ENCODE measurements around the gene GRM7. TPM values are rescaled to one million over a fixed set of nuclear protein-coding genes. Genes with fewer than 3 reads are reported as not detected.

Gene GRM7
- total RNA-seq, 4 donors from 2014 or later = 0.09 TPM; not detected in 3

DNA sequence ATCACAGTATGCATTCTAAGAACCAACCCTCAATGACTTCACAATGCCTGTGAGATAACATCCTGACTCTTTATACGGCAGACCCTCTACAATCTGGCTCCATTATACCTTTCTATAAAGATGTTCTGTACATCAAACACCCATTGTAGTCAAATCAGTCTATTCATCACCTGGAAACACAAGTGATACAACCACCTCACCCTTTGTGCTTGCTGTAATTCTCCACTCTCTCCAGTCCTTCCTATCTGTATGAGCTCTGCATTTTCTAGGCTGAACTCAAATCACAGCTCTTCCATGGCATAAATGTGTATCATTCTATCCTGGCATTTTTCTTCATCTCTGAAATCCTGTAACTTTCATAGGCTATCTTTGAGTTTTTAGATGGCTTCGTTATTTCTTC lies 539.4 kb downstream of the GRM7 start:
- intact Hi-C loops (cut with DNase I) = no loop called here
- TF ChIP-seq POLR2A (IDR thresholded peaks at IDR 0.05) = no peak
- TF ChIP-seq, protein P1, sequence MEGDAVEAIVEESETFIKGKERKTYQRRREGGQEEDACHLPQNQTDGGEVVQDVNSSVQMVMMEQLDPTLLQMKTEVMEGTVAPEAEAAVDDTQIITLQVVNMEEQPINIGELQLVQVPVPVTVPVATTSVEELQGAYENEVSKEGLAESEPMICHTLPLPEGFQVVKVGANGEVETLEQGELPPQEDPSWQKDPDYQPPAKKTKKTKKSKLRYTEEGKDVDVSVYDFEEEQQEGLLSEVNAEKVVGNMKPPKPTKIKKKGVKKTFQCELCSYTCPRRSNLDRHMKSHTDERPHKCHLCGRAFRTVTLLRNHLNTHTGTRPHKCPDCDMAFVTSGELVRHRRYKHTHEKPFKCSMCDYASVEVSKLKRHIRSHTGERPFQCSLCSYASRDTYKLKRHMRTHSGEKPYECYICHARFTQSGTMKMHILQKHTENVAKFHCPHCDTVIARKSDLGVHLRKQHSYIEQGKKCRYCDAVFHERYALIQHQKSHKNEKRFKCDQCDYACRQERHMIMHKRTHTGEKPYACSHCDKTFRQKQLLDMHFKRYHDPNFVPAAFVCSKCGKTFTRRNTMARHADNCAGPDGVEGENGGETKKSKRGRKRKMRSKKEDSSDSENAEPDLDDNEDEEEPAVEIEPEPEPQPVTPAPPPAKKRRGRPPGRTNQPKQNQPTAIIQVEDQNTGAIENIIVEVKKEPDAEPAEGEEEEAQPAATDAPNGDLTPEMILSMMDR (IDR thresholded peaks at IDR 0.05) = no peak
- Histone ChIP-seq H3K9me3 (no peaks in the 10 kb centered on the region), H3K4me1 (no peaks in the 10 kb centered on the region), H3K4me3 (no peak overlapping the region), H3K27ac (no peak overlapping the region), H3K27me3 (no peaks in the 10 kb centered on the region), H3K36me3 (no peaks in the 10 kb centered on the region)
- DNase-seq = no peak
- WGBS, 2 donors = 59 to 67% methylated on average over 2 of the region's 2 CpGs

DNA sequence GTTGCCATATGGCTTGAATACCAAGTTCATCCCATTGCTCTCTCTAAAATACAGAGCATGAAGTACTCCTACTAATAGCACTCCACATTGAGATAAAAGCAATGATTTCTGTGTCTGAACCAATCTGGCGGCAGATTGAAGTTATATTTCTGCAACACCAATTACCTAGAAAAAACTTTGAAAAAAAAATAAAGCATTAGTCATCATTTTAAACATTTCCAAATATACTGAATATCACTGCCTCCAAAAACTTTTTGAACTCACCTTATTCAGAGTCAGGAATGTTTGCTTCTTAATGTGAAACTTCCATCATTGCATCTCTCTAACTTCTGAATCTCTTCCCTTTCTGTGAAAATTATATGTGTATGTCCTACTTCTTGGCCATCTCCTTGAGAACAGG lies 540.5 kb downstream of the GRM7 start:
- no peak for TF ChIP-seq POLR2A (IDR thresholded peaks at IDR 0.05)
- TF ChIP-seq, protein P1 (IDR thresholded peaks at IDR 0.05) = no peak
- no peak overlapping the region for H3K4me3 ChIP-seq
- H3K27ac ChIP-seq = no peak overlapping the region
- intact Hi-C loops (cut with DNase I) = no loop called here
- H3K9me3 ChIP-seq = no peaks in the 10 kb centered on the region
- H3K36me3 ChIP-seq = no peaks in the 10 kb centered on the region
- no peaks in the 10 kb centered on the region for H3K27me3 ChIP-seq
- no peak for DNase-seq
- no peaks in the 10 kb centered on the region for H3K4me1 ChIP-seq
- WGBS, 2 donors = 78 to 85% methylated on average over 1 of the region's 1 CpG

DNA sequence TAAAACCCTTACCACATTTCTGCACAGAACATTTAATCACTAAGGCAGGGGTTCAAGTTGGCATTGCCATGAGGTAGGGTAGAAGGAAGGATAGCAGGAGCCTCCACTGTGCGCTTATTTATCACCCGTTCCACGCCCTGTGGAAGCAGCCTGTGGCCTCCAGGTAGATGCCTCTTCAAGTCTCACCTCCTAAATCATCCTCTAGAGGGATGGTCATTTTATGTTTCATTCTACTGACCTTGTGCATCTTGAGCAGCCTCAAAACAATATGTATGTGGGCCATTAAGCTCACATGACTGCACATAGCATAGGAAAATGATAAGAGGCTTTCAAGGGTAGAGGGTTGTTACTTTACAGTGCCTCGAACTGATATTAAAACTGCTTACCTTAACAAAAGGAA lies 546.2 kb downstream of the GRM7 start:
- Histone ChIP-seq H3K9me3 (no peaks in the 10 kb centered on the region), H3K27me3 (no peaks in the 10 kb centered on the region), H3K4me3 (no peak overlapping the region), H3K4me1 (no peaks in the 10 kb centered on the region), H3K27ac (no peak overlapping the region), H3K36me3 (no peaks in the 10 kb centered on the region)
- WGBS, 2 donors = 71 to 94% methylated on average over 4 of the region's 4 CpGs
- intact Hi-C loops (cut with DNase I) = no loop called here
- no peak for DNase-seq
- TF ChIP-seq, protein P1 (IDR thresholded peaks at IDR 0.05) = no peak
- no peak for TF ChIP-seq POLR2A (IDR thresholded peaks at IDR 0.05)

DNA sequence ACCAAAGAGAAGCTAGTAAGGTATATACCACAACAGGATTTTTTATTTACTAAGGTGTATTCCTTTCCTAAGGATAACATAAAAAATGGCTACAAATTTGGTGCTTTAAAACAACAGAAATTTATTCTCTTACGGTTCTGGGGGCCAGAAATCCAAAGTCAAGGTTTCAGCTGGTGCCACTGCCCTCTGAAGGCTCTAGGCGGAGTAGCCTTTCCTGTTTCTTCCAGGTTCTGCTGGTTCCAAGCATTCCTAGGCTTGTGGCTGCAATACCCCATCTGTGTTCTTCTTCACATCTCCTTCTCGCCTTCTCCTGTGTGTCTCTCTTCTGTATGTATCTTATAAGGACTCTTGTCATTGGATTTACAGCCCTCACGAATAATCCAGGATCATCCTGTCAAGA lies 549.9 kb downstream of the GRM7 start:
- DNase-seq = no peak
- Histone ChIP-seq H3K27me3 (no peaks in the 10 kb centered on the region), H3K36me3 (no peaks in the 10 kb centered on the region), H3K27ac (no peak overlapping the region), H3K9me3 (no peaks in the 10 kb centered on the region), H3K4me3 (no peak overlapping the region), H3K4me1 (no peaks in the 10 kb centered on the region)
- intact Hi-C loops (cut with DNase I) = no loop called here
- TF ChIP-seq, protein P1 (IDR thresholded peaks at IDR 0.05) = no peak
- no peak for TF ChIP-seq POLR2A (IDR thresholded peaks at IDR 0.05)
- WGBS, 2 donors = 65 to 89% methylated on average over 4 of the region's 4 CpGs

DNA sequence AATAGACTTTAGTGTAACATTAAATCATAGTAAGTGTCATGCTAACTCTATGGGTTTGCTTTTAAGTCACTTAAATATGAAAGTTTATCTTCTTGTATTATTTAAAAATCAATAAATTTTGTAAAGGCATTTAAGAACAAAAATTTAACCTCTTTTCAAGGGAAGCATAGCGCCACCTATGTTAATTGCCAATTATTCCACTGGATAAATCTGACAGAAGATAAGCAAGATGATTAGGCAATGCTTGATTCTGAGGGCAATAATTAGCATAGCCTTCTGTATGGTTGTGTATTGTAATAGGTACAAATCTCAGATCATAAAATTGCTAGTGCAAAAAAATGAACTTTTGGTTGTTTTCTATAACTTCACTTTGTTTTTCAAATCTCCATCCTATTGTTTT lies 560.1 kb downstream of the GRM7 start:
- H3K4me1 ChIP-seq = no peaks in the 10 kb centered on the region
- 75 to 79% methylated on average over 1 of the region's 1 CpG for WGBS, 2 donors
- H3K27me3 ChIP-seq = no peaks in the 10 kb centered on the region
- H3K9me3 ChIP-seq = no peaks in the 10 kb centered on the region
- intact Hi-C loops (cut with DNase I) = no loop called here
- TF ChIP-seq, protein P1 (IDR thresholded peaks at IDR 0.05) = no peak
- no peak for TF ChIP-seq POLR2A (IDR thresholded peaks at IDR 0.05)
- no peak for DNase-seq
- H3K36me3 ChIP-seq = no peaks in the 10 kb centered on the region
- H3K4me3 ChIP-seq = no peak overlapping the region
- H3K27ac ChIP-seq = no peak overlapping the region
